ENCODE data around the gene GALNT17. TPM values are rescaled to one million over a fixed set of nuclear protein-coding genes. Genes with fewer than 3 reads are reported as not detected.

Gene GALNT17
- total and polyA plus RNA-seq, 2 experiments from 2014 or later, result 11.1 to 65.6 TPM

DNA sequence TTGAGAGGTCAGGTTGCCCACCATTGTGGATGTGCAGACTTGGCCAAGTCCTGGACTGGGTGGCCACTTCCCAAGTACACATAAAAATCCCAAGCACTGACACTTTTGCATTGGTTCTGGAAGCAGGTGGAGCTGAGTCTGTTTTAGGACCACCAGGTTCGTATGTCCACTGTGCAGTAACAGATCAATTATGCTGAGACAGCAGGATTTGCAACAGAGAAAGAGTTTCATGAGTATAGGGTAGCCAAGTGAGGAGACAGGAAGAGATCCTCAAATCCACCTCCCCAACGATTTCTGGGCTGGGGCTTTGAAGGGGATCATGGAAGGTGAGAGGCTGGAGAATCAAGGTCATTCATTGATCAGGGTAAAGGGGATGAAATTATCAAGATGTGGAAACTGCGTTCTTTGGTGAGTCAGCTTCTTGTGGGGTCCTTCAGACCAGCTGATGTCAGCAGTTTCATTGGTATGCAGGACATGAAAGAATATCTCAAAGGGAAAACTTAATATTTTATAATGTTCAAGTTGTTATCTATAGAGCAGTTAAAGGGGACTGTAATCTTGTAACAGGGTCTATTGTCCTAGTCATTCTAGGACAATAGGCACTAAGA lies 277.7 kb downstream of the GALNT17 start:
- H3K4me3 ChIP-seq, result no peak overlapping the region
- no peak overlapping the region for H3K4me3 Mint-ChIP-seq

More for the DNA sequence above, 277.7 kb downstream of the GALNT17 start:
- no peaks in the 10 kb centered on the region for H3K27me3 ChIP-seq (ENCODE audit: insufficient read depth)
- Mint-ChIP-seq H3K27ac (peak overlapping the region; percentile 1; the same call in 1 of the 2 replicates), H3K27me3 (ENCODE audit: insufficient read depth, low read depth, poor library complexity) (peaks cover 4% of the 10 kb centered on the region), H3K9me3 (peaks cover 27% of the 10 kb centered on the region), H3K4me1 (no peaks in the 10 kb centered on the region; the same call in 2 of the 3 replicates), H3K36me3 (ENCODE audit: low read depth) (peaks cover 53% of the 10 kb centered on the region)
- H3K36me3 ChIP-seq (ENCODE audit: insufficient read depth), result no peaks in the 10 kb centered on the region
- H3K27ac ChIP-seq (ENCODE audit: low read depth), result no peak overlapping the region
- H3K9me2 ChIP-seq (ENCODE audit: insufficient read depth), result no peaks in the 10 kb centered on the region
- H3K79me2 ChIP-seq (replicated peaks; ENCODE audit: insufficient read depth), result no peaks in the 10 kb centered on the region
- H3F3A ChIP-seq (replicated peaks; ENCODE audit: low read depth), result 0 out of 2 replicates have a peak, but pooled peaks cover 3% of the 10 kb centered on the region
- TF ChIP-seq JUNB (IDR thresholded peaks at IDR 0.05; ENCODE audit: unreplicated experiment), result no peak
- TF ChIP-seq, protein P1, sequence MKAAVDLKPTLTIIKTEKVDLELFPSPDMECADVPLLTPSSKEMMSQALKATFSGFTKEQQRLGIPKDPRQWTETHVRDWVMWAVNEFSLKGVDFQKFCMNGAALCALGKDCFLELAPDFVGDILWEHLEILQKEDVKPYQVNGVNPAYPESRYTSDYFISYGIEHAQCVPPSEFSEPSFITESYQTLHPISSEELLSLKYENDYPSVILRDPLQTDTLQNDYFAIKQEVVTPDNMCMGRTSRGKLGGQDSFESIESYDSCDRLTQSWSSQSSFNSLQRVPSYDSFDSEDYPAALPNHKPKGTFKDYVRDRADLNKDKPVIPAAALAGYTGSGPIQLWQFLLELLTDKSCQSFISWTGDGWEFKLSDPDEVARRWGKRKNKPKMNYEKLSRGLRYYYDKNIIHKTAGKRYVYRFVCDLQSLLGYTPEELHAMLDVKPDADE (IDR thresholded peaks at IDR 0.05), result no peak
- no peak for TF ChIP-seq ZNF331 (CRISPR knock-in tag; IDR thresholded peaks at IDR 0.05; ENCODE audit: low read depth)
- TF ChIP-seq EZH2 (IDR thresholded peaks at IDR 0.05; ENCODE audit: low read depth, unreplicated experiment), result no peak
- TF ChIP-seq, protein P2, sequence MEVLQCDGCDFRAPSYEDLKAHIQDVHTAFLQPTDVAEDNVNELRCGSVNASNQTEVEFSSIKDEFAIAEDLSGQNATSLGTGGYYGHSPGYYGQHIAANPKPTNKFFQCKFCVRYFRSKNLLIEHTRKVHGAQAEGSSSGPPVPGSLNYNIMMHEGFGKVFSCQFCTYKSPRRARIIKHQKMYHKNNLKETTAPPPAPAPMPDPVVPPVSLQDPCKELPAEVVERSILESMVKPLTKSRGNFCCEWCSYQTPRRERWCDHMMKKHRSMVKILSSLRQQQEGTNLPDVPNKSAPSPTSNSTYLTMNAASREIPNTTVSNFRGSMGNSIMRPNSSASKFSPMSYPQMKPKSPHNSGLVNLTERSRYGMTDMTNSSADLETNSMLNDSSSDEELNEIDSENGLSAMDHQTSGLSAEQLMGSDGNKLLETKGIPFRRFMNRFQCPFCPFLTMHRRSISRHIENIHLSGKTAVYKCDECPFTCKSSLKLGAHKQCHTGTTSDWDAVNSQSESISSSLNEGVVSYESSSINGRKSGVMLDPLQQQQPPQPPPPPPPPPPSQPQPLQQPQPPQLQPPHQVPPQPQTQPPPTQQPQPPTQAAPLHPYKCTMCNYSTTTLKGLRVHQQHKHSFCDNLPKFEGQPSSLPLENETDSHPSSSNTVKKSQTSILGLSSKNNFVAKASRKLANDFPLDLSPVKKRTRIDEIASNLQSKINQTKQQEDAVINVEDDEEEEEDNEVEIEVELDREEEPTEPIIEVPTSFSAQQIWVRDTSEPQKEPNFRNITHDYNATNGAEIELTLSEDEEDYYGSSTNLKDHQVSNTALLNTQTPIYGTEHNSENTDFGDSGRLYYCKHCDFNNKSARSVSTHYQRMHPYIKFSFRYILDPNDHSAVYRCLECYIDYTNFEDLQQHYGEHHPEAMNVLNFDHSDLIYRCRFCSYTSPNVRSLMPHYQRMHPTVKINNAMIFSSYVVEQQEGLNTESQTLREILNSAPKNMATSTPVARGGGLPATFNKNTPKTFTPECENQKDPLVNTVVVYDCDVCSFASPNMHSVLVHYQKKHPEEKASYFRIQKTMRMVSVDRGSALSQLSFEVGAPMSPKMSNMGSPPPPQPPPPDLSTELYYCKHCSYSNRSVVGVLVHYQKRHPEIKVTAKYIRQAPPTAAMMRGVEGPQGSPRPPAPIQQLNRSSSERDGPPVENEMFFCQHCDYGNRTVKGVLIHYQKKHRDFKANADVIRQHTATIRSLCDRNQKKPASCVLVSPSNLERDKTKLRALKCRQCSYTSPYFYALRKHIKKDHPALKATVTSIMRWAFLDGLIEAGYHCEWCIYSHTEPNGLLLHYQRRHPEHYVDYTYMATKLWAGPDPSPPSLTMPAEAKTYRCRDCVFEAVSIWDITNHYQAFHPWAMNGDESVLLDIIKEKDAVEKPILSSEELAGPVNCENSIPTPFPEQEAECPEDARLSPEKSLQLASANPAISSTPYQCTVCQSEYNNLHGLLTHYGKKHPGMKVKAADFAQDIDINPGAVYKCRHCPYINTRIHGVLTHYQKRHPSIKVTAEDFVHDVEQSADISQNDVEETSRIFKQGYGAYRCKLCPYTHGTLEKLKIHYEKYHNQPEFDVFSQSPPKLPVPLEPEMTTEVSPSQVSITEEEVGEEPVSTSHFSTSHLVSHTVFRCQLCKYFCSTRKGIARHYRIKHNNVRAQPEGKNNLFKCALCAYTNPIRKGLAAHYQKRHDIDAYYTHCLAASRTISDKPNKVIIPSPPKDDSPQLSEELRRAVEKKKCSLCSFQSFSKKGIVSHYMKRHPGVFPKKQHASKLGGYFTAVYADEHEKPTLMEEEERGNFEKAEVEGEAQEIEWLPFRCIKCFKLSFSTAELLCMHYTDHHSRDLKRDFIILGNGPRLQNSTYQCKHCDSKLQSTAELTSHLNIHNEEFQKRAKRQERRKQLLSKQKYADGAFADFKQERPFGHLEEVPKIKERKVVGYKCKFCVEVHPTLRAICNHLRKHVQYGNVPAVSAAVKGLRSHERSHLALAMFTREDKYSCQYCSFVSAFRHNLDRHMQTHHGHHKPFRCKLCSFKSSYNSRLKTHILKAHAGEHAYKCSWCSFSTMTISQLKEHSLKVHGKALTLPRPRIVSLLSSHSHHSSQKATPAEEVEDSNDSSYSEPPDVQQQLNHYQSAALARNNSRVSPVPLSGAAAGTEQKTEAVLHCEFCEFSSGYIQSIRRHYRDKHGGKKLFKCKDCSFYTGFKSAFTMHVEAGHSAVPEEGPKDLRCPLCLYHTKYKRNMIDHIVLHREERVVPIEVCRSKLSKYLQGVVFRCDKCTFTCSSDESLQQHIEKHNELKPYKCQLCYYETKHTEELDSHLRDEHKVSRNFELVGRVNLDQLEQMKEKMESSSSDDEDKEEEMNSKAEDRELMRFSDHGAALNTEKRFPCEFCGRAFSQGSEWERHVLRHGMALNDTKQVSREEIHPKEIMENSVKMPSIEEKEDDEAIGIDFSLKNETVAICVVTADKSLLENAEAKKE (CRISPR knock-in tag; IDR thresholded peaks at IDR 0.05), result no peak
- TF ChIP-seq, protein P3, sequence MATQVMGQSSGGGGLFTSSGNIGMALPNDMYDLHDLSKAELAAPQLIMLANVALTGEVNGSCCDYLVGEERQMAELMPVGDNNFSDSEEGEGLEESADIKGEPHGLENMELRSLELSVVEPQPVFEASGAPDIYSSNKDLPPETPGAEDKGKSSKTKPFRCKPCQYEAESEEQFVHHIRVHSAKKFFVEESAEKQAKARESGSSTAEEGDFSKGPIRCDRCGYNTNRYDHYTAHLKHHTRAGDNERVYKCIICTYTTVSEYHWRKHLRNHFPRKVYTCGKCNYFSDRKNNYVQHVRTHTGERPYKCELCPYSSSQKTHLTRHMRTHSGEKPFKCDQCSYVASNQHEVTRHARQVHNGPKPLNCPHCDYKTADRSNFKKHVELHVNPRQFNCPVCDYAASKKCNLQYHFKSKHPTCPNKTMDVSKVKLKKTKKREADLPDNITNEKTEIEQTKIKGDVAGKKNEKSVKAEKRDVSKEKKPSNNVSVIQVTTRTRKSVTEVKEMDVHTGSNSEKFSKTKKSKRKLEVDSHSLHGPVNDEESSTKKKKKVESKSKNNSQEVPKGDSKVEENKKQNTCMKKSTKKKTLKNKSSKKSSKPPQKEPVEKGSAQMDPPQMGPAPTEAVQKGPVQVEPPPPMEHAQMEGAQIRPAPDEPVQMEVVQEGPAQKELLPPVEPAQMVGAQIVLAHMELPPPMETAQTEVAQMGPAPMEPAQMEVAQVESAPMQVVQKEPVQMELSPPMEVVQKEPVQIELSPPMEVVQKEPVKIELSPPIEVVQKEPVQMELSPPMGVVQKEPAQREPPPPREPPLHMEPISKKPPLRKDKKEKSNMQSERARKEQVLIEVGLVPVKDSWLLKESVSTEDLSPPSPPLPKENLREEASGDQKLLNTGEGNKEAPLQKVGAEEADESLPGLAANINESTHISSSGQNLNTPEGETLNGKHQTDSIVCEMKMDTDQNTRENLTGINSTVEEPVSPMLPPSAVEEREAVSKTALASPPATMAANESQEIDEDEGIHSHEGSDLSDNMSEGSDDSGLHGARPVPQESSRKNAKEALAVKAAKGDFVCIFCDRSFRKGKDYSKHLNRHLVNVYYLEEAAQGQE (IDR thresholded peaks at IDR 0.05; ENCODE audit: unreplicated experiment), result no peak
- no peak for TF ChIP-seq POLR2AphosphoS5 (IDR thresholded peaks at IDR 0.05; ENCODE audit: low read depth)
- no peak for TF ChIP-seq ZNF114 (CRISPR knock-in tag; IDR thresholded peaks at IDR 0.05)
- no peak for TF ChIP-seq EZH2phosphoT487 (IDR thresholded peaks at IDR 0.05; ENCODE audit: unreplicated experiment)
- TF ChIP-seq, protein P4, sequence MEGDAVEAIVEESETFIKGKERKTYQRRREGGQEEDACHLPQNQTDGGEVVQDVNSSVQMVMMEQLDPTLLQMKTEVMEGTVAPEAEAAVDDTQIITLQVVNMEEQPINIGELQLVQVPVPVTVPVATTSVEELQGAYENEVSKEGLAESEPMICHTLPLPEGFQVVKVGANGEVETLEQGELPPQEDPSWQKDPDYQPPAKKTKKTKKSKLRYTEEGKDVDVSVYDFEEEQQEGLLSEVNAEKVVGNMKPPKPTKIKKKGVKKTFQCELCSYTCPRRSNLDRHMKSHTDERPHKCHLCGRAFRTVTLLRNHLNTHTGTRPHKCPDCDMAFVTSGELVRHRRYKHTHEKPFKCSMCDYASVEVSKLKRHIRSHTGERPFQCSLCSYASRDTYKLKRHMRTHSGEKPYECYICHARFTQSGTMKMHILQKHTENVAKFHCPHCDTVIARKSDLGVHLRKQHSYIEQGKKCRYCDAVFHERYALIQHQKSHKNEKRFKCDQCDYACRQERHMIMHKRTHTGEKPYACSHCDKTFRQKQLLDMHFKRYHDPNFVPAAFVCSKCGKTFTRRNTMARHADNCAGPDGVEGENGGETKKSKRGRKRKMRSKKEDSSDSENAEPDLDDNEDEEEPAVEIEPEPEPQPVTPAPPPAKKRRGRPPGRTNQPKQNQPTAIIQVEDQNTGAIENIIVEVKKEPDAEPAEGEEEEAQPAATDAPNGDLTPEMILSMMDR (conservative IDR thresholded peaks at IDR 0.05; ENCODE audit: low read depth in 2 of 2), result no peak
- TF ChIP-seq CREB1 (CRISPR knock-in tag; IDR thresholded peaks at IDR 0.05; ENCODE audit: low read depth), result no peak
- TF ChIP-seq STAT1 (IDR thresholded peaks at IDR 0.05; ENCODE audit: unreplicated experiment), result no peak
- no peak overlapping the region for H3K4me2 ChIP-seq
- no peaks in the 10 kb centered on the region for H4K20me1 ChIP-seq (replicated peaks; ENCODE audit: insufficient read depth)
- ATAC-seq (no peak), DNase-seq (ENCODE audit: low spot score) (no peak)
- no peak overlapping the region for H2AFZ ChIP-seq
- no peaks in the 10 kb centered on the region for H3K4me1 ChIP-seq (ENCODE audit: insufficient read depth)

Measured in GM23338 (cell line).